Neutrophil (primary cell): ENCODE results near the gene MICU1.
"Not testable (repeated sequence)": the region's sequence is repeated elsewhere in the genome, so short reads cannot be mapped to it uniquely, and the experiment has no call there.

Experiments used
- H3K27ac ChIP-seq: fragments of 200-600 bp; sonication (generic); 2 replicates; pipeline ENCODE4 v1.5.1; 2016; ENCODE audit warnings: mild to moderate bottlenecking, moderate library complexity
- H3K27me3 ChIP-seq: fragments of 200-600 bp; sonication (generic); 2 replicates; pipeline ENCODE4 v1.6.0; 2016; ENCODE audit warnings: mild to moderate bottlenecking
- H3K36me3 ChIP-seq: fragments of 200-600 bp; sonication (generic); 2 replicates; pipeline ENCODE4 v1.5.1; 2017
- H3K4me1 ChIP-seq, 2 experiments: fragments of 200-600 bp in 1 of 2; sonication (generic) in 1 of 2; 1 replicate in 1 of 2; 2 replicates in 1 of 2; pipeline versions ENCODE4 v1.5.1 to v1.6.1; 2013 to 2016; ENCODE audit warnings: low read depth in 1 of 2, low read length in 1 of 2, mild to moderate bottlenecking in 1 of 2, moderate library complexity in 1 of 2; ENCODE audit not compliant: control insufficient read depth in 1 of 2, insufficient read depth in 1 of 2
- H3K4me3 ChIP-seq, 2 experiments: fragments of 200-600 bp in 1 of 2; sonication (generic) in 1 of 2; 1 replicate in 1 of 2; 2 replicates in 1 of 2; pipeline ENCODE4 v1.5.1; 2013 to 2016; ENCODE audit warnings: low read depth in 1 of 2, low read length in 1 of 2, mild to moderate bottlenecking in 1 of 2, moderate library complexity in 1 of 2
- H3K9me3 ChIP-seq: fragments of 200-600 bp; sonication (generic); 2 replicates; pipeline ENCODE4 v1.5.1; 2016
- TF ChIP-seq, protein P1 (sequence below): fragments of 200-600 bp; sonication (generic); IDR thresholded peaks from 2 replicates; pipeline ENCODE4 v1.5.1; 2016; ENCODE audit warnings: antibody characterized with exemption

The MICU1 gene, protein sequence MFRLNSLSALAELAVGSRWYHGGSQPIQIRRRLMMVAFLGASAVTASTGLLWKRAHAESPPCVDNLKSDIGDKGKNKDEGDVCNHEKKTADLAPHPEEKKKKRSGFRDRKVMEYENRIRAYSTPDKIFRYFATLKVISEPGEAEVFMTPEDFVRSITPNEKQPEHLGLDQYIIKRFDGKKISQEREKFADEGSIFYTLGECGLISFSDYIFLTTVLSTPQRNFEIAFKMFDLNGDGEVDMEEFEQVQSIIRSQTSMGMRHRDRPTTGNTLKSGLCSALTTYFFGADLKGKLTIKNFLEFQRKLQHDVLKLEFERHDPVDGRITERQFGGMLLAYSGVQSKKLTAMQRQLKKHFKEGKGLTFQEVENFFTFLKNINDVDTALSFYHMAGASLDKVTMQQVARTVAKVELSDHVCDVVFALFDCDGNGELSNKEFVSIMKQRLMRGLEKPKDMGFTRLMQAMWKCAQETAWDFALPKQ

DNA sequence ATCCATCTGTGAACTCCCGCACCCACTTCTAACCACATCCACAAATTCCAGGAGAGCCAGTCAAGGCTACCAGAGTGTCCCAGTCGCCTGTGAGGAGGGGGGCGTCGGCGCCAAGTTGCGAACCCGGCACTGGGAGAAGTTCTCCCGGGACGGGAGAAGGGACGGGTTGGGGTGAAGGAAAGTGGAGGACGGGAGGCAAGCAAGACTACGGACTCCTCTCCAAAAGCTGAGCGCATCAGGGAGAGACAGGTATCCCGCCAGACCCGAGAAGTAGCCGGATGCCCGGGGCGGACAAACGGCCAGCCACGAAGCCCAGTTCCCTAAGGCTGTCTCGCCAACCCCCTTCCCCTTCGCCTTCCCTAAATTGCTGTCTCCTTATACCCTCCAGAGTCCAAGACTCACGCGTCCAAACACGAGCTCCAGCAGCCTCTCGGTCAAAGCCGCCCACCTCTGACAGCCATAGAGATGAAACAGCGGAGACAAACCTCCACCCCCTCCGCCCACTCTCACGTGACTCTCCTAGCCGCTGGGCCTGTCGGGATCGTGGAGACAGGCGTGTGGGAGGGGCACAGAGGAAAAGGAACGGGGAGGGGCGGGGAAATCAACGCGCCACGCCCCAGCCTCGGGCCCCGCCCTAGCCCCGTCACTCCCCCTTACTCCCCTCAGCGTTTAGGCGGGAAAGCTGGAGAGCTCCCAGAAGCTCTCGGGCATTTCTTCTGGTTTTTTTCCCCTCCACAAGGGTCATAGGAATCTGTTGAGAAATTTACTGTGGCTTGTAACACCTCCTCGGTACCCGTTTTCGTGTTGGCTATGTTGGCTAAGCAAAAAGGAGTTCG, at the start of gene MICU1:
TSS of gene MICU1 (minus strand) at position 472 of the 836 bp plus-strand sequence. CDS start 59,286 bp downstream, outside the sequence.
- TF ChIP-seq, protein P1, sequence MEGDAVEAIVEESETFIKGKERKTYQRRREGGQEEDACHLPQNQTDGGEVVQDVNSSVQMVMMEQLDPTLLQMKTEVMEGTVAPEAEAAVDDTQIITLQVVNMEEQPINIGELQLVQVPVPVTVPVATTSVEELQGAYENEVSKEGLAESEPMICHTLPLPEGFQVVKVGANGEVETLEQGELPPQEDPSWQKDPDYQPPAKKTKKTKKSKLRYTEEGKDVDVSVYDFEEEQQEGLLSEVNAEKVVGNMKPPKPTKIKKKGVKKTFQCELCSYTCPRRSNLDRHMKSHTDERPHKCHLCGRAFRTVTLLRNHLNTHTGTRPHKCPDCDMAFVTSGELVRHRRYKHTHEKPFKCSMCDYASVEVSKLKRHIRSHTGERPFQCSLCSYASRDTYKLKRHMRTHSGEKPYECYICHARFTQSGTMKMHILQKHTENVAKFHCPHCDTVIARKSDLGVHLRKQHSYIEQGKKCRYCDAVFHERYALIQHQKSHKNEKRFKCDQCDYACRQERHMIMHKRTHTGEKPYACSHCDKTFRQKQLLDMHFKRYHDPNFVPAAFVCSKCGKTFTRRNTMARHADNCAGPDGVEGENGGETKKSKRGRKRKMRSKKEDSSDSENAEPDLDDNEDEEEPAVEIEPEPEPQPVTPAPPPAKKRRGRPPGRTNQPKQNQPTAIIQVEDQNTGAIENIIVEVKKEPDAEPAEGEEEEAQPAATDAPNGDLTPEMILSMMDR: peak; percentile 41
- no peaks in the 10 kb centered on the region for H3K9me3 ChIP-seq
- H3K27ac ChIP-seq: peak within 1 kb of the TSS; percentile 86
- no peaks in the 10 kb centered on the region for H3K27me3 ChIP-seq
- peaks cover 22 to 23% of the 10 kb centered on the region in 2 experiments for H3K4me1 ChIP-seq
- H3K36me3 ChIP-seq: peaks cover 3% of the 10 kb centered on the region
- H3K4me3 ChIP-seq: peak within 1 kb of the TSS; percentile 91 to 94

DNA sequence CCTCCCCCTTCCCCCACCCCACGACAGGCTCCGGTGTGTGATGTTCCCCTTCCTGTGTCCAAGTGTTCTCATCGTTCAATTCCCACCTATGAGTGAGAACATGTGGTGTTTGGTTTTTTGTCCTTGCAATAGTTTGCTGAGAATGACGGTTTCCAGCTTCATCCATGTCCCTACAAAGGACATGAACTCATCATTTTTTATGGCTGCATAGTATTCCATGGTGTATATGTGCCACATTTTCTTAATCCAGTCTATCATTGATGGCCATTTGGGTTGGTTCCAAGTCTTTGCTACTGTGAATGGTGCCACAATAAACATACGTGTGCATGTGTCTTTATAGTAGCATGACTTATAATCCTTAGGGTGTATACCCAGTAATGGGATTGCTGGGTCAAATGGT, 48.3 kb upstream of the MICU1 start:
- H3K4me3 ChIP-seq, H3K9me3 ChIP-seq, H3K4me1 ChIP-seq, H3K36me3 ChIP-seq, H3K27me3 ChIP-seq, H3K27ac ChIP-seq: not testable (repeated sequence)

DNA sequence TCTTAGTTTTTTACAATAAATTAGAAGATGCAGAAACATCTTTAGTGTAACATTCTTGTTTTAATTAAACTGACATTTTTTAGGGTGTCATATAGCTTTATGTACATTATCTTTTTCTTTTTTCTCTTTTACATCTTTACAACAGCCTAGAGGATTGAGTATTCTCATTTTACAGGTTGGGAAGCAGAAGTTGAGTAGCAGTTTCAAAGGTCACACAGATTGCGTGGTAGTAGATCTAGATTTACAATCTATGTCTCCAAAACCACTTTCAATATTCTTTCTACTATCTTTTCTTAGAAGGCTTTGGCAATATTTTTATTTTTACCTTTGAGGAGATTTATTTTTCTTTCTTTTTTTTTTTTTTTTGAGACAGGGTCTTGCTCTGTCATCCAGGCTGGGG, 47.4 kb upstream of the MICU1 start:
- H3K36me3 ChIP-seq: no peaks in the 10 kb centered on the region
- TF ChIP-seq, protein P1: no peak
- H3K9me3 ChIP-seq: no peaks in the 10 kb centered on the region
- H3K27ac ChIP-seq: no peak overlapping the region
- H3K27me3 ChIP-seq: no peaks in the 10 kb centered on the region
- H3K4me3 ChIP-seq: no peak overlapping the region
- no peaks in the 10 kb centered on the region for H3K4me1 ChIP-seq

DNA sequence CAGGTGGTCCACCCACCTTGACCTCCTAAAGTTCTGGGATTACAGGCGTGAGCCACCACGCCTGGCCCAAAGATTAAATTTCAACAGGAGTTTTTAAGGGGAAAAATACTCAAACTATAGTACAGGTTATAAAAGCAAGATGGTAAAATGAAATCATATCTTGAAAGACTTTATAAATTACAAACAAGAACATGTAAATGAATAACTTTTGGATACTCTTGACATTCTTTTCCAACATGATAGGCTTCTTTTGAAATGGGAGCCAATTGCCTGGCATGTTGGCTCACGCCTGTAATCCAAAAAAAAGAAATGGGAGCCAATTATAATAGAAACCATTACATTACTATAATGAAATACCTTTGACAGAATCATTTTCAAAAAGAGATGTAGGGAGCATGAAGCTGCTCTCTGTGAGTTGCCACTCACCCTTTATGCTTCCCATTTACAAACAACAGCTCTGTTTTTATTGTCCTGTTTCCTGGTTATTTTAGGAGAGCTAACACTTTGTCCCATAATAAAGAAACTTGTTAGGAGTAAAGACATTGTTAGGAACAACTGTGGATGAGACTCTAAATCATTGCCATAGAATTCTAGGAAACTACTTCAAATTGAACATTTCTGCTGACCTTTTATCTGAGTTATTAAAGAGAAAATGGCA, 41.5 kb upstream of the MICU1 start:
- H3K4me3 ChIP-seq: no peak overlapping the region
- no peak overlapping the region for H3K27ac ChIP-seq
- H3K36me3 ChIP-seq: no peaks in the 10 kb centered on the region
- H3K27me3 ChIP-seq: no peaks in the 10 kb centered on the region
- TF ChIP-seq, protein P1: no peak
- H3K4me1 ChIP-seq: no peaks in the 10 kb centered on the region
- no peaks in the 10 kb centered on the region for H3K9me3 ChIP-seq

DNA sequence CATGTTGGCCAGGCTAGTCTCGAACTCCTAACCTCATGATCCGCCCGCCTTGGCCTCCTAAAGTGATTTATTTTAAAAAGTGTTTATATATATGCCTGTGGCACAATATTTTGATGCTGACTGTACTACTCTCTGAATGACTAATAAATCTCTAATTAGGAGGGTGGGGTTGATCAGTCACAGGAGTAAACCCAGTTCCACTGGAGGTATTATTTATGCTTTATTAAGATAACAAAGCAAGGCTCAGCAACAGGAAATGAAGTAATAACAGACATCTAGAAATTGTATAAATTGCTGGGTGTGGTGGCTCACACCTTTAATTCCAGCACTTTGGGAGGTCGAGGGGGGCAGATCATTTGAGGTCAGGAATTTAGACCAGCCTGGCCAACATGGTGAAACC, 40.0 kb upstream of the MICU1 start:
- TF ChIP-seq, protein P1: no peak
- H3K9me3 ChIP-seq: no peaks in the 10 kb centered on the region
- no peaks in the 10 kb centered on the region for H3K27me3 ChIP-seq
- no peaks in the 10 kb centered on the region for H3K4me1 ChIP-seq
- no peaks in the 10 kb centered on the region for H3K36me3 ChIP-seq
- H3K27ac ChIP-seq: no peak overlapping the region
- H3K4me3 ChIP-seq: no peak overlapping the region
